Measurements from ENCODE around the gene IMPA2.
"Not testable (repeated sequence)": the region's sequence is repeated elsewhere in the genome, so short reads cannot be mapped to it uniquely, and the experiment has no call there.

Gene IMPA2

DNA sequence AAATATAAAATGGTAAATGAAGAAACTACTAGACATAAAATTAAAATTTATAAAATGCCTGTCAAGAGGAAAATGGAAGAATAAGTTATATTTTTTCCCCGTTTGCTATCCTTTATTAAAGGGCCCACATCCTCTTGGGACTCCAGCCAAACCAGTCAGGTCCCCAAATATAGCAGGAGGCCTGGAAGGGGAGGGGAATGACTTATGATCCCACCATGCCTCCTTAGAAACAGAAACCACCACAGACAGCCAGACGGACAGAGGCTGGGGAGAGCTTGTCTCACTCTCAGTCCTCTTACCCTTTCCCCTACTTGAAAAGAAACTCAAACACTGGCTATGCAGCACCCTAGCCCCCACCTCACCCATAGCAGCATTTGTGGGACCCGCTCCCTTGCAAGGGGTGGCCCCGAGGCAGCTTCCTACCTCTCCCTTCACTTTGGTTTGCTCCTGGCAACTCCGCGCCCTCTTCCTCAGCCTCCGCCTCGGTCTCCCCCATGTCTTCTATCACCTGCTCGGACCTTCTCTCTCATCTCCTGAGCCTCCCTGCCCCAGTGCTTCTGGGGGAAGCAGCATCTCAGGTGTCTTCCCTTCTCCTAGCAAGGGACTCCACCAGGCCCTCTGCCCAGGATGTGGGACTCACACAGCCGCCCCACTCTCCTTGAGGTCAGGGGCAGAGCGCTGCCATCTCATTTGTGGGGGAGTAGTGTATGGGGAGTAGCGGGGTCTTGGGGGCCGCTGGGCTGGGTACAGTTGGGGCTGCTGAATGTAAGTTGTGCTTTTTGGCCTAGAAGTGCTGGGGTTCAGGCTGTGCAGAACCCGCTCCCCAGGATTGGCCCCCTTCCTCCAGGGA lies 75.0 kb downstream of the IMPA2 start:
- DNase-seq, result no peak

DNA sequence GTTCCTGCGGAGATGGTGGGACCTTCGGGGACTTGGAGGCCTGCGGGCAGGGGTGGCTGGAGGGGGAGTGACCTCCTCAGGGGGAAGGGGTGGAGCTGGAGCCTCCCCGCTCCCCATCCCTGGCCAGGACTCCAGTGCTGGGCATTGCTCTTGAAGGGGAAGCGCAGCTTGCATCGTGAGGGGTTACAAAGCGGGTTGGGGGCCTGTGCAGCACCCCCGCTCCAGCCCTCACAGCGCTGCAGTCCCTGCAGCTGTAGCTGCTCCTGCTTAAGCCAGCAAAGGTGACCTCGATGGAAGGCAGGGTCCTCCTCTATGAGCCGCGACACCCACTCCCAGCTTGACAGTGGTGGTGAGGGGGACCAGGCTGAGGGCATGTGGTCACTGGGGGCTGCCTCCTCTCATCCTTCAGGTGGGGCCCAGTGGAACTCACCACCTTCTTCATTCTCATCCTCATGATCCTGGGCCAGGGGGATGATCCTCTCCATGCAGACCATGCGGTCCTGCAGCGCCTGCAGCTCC lies 75.6 kb downstream of the IMPA2 start:
- DNase-seq, result no peak

- no peak for DNase-seq
Measured at GRCh38 chr18:12057419-12058039, 76.2 kb downstream of the IMPA2 start.

DNA sequence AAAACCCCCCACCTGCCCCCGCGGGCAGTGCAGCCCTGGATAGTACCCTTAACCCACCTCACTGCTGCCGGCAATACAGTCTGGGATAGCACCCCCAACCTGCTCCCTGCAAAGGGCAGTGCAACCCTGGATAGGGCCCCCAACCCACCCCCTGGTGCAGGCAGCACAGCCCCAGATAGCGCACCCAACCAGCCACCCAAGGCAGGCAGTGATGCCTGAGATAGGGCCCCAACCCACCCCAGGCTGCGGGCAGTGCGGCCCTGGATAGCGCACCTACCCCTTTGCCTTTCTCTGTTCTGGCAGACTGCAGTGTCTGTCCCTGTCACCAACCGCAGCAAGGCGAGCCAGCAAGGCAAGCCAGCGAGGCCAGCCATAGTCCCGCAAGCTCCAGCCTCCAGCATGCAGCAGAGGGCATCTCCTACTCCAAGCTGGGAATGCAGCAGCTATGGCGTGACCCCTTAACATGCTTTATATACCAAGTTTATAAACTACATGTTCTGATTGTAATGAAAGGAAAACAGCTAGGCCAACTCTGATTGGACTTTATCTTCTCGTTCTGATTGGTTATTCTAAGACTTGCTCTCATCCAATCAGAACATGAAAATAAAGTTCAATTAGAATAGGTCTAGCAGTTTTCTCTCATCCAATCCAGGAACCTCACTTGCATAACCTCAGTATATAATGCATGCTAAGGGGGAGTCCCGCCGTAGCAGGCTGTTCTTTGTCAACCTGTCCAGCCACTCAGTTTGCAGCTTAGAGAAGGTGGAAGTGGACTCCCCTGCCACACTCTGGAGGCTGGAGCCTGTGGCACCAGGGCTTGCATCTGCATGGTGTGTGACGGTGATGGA lies 78.3 kb downstream of the IMPA2 start:
- DNase-seq, result no peak

- DNase-seq, result no peak
Measured at GRCh38 chr18:12060182-12060870, 79.0 kb downstream of the IMPA2 start.

DNA sequence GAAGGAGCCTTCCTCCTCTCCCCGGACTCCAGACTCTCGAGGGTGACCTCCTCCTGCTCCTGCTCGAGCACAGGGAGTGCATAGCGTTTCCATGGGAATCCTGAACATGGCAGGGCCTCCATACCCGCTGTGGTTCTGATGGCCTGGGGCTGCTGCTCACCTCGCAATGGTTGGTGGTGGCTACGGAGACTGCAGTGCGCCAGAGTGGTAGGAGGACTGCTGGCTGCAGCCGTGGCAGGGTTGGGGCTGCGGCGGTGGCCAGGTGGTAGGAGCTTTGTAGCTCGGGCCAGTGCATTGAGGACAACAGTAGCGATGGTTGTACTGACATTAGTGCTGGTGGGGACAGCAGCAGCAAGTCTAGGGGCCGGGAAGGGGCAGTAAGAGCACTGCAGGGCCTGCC lies 80.4 kb downstream of the IMPA2 start:
- DNase-seq, result no peak

DNA sequence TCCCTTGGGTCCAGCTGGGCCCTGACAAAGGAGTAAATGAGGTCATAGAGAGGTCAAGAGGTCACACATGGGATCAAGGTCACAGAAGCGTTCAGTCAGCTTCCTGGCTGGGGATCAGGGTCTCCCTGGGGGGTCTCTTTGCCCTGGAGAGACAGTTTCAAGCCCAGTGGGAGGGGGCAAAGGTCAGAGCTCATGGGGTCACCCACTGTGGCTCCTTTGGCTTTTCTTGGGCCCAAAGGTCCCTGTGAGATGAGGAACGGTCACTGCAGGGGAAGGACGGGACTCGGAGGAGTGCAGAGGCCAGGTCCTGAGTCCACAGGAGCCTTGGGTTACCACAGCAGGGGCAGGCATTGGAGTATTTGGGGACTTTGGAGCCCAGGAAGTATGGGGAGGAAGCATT lies 81.7 kb downstream of the IMPA2 start:
- no peak for DNase-seq

GRCh38 chr18:12064086-12064763 lies 82.9 kb downstream of the IMPA2 start:
- no peak for DNase-seq

DNA sequence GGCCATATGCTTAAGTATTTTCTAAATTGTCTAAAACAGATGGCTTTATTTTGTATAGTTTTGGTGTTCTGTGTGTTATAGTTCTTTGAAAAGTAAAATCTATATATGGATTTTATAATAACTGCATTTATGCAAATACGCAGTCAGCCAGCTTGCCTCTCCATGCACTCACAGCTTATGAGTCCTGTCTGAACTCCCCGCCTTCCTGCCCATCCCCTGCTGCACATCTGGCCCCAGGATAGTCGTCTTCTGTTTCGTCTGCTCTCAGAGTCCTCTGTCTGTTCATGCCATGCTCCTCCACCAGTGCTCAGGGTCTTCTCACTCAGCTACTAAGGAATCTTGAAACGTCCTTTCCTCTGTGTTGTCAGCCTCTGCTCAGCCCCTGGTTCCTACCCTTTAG lies 84.1 kb downstream of the IMPA2 start:
- DNase-seq, result no peak

- no peak for DNase-seq
Measured at GRCh38 chr18:12066910-12067511, 85.7 kb downstream of the IMPA2 start.

DNA sequence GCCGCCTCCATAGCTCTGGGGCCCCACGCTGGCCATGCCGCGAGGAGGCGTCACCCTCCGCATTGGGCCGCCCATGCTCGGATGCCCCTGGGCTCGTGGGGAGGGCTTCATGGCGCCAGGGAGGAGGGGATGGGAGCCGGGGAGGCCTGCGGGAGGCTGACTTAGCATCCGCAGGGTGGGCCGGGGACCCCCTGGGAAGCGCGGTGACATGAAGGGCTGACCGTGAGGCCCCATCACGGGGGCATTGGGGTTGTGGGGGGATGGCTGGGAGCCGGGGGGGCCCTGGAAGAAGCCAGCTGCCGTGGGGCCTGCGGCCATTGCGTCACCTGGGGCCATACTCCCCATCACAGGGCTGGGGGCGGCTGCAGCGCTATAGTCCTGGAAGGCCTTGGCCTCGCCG lies 86.4 kb downstream of the IMPA2 start:
- no peak for DNase-seq

- not testable (repeated sequence) for DNase-seq
Measured at GRCh38 chr18:12068316-12068949, 87.1 kb downstream of the IMPA2 start.

DNA sequence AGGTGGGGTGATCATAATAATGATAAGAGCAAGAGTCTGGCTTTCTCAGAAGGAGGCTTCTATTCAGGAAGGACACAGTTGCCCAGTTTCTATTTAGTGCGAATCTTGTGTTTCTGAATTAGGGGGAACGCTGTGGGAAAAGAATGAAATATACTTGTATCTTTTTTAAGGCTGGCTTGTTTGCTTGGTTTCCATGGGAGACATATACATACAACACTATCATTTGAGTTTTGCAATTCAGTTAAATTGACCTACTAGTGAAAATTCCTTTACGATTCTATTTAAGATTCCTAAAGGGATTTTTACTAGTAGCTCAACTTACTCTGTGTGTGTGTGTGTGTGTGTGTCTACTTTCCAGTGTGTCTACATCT lies 87.6 kb downstream of the IMPA2 start:
- no peak for DNase-seq

- DNase-seq, result not testable (repeated sequence)
Measured at GRCh38 chr18:12071066-12071465, 89.8 kb downstream of the IMPA2 start.

DNA sequence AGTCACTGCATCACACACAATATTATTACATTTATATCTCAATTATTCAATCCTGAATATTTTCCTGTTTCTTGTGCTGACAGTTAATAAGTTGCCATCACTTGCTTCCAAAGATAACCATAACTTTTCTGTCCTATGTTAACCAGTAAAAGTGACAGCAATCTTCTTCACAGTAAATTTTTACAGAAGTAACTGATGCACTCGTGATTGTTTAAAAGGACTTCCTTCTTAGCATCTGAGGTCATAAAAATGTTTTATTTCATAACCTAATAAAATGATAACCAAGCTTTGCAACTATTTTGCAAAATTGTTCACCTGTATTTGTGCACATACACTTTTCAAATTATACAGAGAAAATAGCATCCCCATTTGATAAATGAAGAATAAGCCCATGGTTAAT lies 91.7 kb downstream of the IMPA2 start:
- no peak for DNase-seq

DNA sequence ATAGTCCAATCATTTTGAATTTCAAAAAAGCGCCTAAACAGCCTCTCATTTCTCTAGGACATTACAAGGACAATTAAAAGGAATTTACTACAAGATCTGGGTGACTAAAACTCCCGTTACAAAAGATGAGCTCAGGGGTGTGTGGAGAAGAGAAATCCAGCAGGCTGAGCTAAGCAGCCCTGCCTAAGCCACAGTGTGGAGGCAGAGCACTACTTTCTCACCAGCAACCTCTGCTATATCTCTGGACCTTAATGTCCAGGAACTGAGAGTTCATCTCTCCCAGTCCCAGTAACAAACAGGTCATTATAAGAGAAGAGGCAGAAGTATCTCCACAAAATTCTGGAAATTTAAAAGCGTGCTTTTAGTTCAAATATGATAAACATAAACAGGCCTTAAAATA lies 93.4 kb downstream of the IMPA2 start:
- no peak for DNase-seq

- no peak for DNase-seq
Measured at GRCh38 chr18:12076424-12077140, 95.3 kb downstream of the IMPA2 start.

GRCh38 chr18:12077994-12078393 lies 96.7 kb downstream of the IMPA2 start:
- DNase-seq, result not testable (repeated sequence)

DNA sequence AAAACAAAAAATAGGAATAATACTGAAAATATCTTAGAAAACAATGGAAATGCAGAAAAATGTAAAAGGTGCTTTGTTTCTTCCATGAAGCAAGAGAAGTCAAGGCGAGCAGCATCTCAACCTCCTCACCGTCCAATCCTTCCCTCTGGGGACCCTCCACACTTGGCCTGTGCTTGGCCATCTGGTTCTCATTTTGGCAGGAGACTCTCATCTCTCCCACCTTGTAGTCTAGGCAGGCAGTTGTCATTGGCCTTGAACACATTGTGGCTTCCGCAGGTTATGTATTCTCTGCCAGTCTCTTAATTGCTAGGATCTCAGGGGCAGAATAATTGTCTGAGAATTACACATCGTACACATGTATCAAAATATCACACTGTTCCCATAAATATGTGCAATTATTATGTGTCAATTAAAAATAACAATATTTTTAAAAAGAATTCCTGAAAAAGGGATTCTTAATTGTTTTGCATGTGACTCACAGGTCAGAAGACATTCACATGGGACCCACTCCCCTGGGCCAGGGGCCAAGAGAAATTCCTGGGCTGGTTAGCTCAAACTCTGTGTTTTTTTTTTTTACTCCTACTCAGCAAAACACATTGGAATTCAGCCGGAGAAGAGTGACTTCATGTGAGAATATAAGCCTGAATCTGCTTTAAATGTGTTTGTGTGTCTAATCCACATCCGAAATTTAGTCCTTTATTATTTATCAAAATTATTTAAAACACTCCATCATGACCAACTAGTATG lies 98.4 kb downstream of the IMPA2 start:
- DNase-seq, result no peak

All from NCI-H1105 (cell line).